Fibroblast of villous mesenchyme (primary cell): ENCODE data around the gene CCND1. TPM values are rescaled to one million over a fixed set of nuclear protein-coding genes. Genes with fewer than 3 reads are reported as not detected.
A peak's percentile ranks its signal among the peaks of the same experiment; 100 is the strongest.

Source experiments
- DNase-seq: peaks from one replicate; pipeline ENCODE4 v3.0.0-alpha.2; 2010; ENCODE audit warnings: low read depth
- H3K4me3 ChIP-seq: 2 replicates; pipeline ENCODE4 v1.5.1; 2011; ENCODE audit warnings: low read depth, mild to moderate bottlenecking, low read length
- total RNA-seq: library from RNA; depleted of rRNA; stranded (reverse); fragments of >200 nt; gene quantifications from 2 replicates; pipeline ENCODE4 v1.2.3, GENCODE V29; 2012
- TF ChIP-seq, protein P1 (sequence below): IDR thresholded peaks from 2 replicates; pipeline ENCODE4 v1.5.1; 2012; ENCODE audit warnings: low read depth, mild to moderate bottlenecking, low read length; ENCODE audit not compliant: insufficient read depth

CCND1 gene
- total RNA-seq, 1 donor: 365 TPM

DNA sequence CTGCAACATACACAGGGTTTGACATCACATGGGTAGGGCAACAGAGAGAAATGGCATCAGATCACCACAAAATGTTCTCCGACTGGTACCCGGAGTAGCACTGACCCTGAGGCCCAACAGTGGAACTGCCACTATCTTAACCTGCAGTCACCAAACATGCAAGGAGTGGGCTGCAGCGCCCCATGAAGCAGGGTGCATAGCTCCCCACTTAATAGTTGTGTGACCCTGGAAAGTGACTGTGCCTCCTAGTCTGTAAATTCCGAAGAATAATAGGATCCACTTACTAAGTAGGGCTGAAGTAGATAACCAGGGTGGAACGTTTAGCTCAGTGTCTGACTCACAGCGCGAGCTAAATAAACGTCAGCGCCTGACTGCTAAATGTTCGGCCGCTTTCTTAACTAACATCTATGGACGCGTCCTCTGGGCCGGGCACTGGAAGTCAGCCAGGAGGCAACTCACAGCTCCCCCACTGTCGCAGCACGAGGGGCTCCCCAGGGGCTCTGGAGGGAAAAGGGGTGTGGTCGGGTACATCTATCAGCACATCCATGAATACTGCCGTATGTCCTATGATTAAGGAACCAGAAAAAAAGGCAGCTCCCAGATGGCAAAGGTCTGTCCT is 33.4 kb downstream of the CCND1 start:
- peak overlapping the region; percentile 96 for H3K4me3 ChIP-seq
- peak; percentile 87 for DNase-seq
- TF ChIP-seq, protein P1, sequence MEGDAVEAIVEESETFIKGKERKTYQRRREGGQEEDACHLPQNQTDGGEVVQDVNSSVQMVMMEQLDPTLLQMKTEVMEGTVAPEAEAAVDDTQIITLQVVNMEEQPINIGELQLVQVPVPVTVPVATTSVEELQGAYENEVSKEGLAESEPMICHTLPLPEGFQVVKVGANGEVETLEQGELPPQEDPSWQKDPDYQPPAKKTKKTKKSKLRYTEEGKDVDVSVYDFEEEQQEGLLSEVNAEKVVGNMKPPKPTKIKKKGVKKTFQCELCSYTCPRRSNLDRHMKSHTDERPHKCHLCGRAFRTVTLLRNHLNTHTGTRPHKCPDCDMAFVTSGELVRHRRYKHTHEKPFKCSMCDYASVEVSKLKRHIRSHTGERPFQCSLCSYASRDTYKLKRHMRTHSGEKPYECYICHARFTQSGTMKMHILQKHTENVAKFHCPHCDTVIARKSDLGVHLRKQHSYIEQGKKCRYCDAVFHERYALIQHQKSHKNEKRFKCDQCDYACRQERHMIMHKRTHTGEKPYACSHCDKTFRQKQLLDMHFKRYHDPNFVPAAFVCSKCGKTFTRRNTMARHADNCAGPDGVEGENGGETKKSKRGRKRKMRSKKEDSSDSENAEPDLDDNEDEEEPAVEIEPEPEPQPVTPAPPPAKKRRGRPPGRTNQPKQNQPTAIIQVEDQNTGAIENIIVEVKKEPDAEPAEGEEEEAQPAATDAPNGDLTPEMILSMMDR: no peak

DNA sequence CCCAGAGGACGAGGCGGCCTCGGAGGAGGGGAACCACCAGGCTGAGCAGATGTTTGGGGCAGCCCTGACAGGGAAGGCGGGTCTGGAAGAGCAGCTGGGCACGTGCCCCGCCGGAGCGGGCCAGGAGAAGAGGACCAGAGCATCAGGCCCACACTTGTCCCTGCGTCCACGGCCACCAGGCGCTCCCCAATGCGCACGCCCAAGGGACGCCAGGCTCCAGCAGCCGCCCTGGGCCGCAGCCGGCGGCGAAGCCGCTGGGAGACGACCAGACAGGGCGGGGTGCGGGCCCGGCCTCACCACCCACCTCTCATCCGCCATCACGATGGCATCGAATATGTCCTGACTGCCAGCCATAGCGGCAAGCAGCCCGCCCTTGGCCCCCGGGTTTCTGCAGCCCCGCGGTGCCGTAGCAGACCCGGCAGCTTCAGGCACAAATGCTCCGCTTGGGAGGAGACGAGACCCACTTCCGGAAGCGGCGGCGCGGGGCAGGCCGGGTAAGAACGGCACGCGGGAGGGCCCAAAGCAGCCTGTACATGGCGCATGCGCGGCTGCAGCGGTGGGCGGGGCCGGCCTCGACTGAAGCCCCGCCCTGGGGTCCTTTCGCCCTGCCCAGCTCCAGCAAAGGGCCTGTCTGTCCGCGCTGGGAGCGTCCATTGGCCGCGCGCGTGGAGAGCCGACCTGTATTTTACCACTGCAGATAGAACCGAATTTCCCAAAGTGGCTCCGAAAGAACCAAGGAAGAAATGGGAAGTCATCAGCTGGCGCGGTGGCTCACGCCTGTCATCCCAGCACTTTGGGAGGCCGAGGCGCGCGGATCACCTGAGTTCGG is 34.1 kb downstream of the CCND1 start, which contains the start of gene LTO1:
Gene LTO1 (minus strand): TSS at position 468 of the 829 bp plus-strand sequence. CDS start 114 bp downstream, at position 354.
- TF ChIP-seq, protein P1: no peak
- peak within 1 kb of the TSS; percentile 96 for H3K4me3 ChIP-seq
- peak; percentile 98 for DNase-seq

DNA sequence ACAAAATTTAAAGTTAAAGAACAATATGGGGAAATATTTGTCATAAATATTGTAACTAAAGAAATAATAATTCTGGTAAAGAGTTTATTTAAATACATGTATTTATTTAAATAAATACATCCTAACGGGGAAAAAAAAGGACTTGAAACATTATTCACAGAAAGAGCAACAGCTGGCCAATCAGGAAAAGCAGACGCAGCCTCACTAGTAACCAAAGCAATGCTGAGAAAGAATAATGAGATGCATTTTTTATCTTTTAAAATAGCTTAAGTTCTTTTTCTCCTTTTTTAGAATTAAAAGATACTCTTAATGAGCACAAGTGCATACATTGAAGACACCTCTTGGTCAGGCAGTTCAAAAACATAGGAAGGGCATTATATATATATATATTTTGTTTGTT is 36.8 kb downstream of the CCND1 start:
- H3K4me3 ChIP-seq: no peak overlapping the region
- DNase-seq: no peak
- TF ChIP-seq, protein P1: no peak

DNA sequence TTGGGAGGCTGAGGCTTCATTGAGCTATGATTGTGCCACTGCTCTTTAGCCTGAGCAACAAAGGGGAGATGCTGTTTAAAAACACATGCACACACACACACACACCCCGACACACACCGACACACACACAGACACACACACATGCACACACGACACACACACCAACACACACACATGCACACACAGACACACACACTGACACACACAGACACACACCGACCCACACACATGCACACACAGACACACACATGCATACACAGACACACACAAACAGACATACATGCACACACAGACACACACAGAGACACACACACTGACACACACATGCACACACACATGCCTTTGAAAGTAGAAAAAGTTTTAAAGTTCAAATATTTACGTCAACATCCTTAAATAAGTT is 39.7 kb downstream of the CCND1 start:
- TF ChIP-seq, protein P1: no peak
- DNase-seq: no peak
- no peak overlapping the region for H3K4me3 ChIP-seq

DNA sequence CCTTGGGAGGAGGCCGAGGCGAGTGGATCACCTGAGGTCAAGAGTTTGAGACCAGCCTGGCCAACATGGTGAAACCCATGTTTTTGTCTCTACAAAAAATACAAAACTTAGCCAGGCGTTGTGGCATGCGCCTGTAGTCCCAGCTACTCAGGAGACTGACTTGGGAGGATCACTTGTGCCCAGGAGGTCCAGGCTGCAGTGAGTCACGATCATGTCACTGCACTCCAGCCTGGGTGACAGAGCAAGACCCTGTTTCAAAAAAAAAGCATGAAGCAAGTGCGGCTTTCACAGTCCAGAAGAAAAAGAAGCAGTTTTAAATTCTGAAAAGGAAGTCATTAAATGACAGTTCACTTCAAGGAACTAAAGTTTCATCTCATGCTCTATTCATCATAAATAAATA is 41.3 kb downstream of the CCND1 start:
- TF ChIP-seq, protein P1: no peak

DNA sequence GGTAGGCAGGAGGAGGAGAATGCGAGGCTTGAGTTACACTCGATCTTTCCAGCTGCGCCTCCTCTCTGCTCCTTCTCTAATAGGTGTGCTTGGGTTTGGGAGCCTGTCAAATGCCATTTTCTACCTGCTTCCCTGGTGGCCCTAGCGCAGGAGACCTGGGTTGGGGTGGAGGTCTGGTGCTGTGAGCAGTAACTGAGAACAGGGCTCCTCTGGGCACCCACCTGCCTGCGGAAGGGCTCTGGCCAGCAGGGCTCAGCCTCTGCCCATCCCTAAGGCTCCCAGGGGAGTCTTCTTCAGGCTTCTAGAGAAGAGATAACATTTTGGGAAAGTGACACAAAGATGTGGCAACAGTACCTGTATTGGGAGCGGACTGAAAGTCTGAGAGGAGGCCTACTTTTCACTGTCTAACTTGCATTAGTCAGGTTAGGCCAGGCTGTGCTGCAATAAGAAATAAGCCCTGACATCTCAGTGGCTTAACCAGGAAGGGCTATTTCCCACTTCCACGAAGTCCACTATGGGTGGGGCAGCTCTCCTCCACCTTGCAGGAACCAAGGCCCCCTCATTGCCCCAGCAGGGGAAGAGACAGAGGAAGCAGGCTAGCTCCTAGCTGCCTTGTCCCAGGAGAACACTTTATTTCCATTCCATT is 41.8 kb downstream of the CCND1 start:
- TF ChIP-seq, protein P1: no peak
- no peak overlapping the region for H3K4me3 ChIP-seq
- DNase-seq: no peak

More for the DNA sequence above, 41.3 kb downstream of the CCND1 start:
- H3K4me3 ChIP-seq: no peak overlapping the region
- no peak for DNase-seq
